Fibroblast of villous mesenchyme (primary cell): ENCODE measurements around the gene RPS6KA6. TPM values are rescaled to one million over a fixed set of nuclear protein-coding genes. Genes with fewer than 3 reads are reported as not detected.

Experiments used
- DNase-seq: peaks from one replicate; pipeline ENCODE4 v3.0.0-alpha.2; 2010; ENCODE audit warnings: low read depth
- H3K4me3 ChIP-seq: 2 replicates; pipeline ENCODE4 v1.5.1; 2011; ENCODE audit warnings: low read depth, mild to moderate bottlenecking, low read length
- CTCF ChIP-seq: IDR thresholded peaks from 2 replicates; pipeline ENCODE4 v1.5.1; 2012; ENCODE audit warnings: low read depth, mild to moderate bottlenecking, low read length; ENCODE audit not compliant: insufficient read depth
- total RNA-seq: library from RNA; depleted of rRNA; stranded (reverse); fragments of >200 nt; gene quantifications from 2 replicates; pipeline ENCODE4 v1.2.3, GENCODE V29; 2012

Gene RPS6KA6
- total RNA-seq: 7.4 and 16.8 TPM in 2 replicates

- peak; percentile 8 for DNase-seq
- H3K4me3 ChIP-seq: peak within 1 kb of the TSS; percentile 51
- no peak for TF ChIP-seq CTCF
These were observed at the start of gene RPS6KA6 for GRCh38 chrX:84187533-84188319. TSS of gene RPS6KA6 (minus strand) at chrX:84188199. CDS start at chrX:84187899, 300 bp downstream.

GRCh38 chrX:84224741-84225140, 36.7 kb upstream of the RPS6KA6 start:
- TF ChIP-seq CTCF: no peak
- H3K4me3 ChIP-seq: no peak overlapping the region
- DNase-seq: no peak

- no peak for TF ChIP-seq CTCF
- no peak for DNase-seq
- no peak overlapping the region for H3K4me3 ChIP-seq
These were observed 35.3 kb upstream of the RPS6KA6 start for GRCh38 chrX:84223261-84223660.

- H3K4me3 ChIP-seq: no peak overlapping the region
- DNase-seq: no peak
- no peak for TF ChIP-seq CTCF
These were observed 33.2 kb upstream of the RPS6KA6 start for GRCh38 chrX:84221181-84221580.

GRCh38 chrX:84219551-84219950, 31.6 kb upstream of the RPS6KA6 start:
- no peak for DNase-seq
- TF ChIP-seq CTCF: no peak

GRCh38 chrX:84218726-84219125, 30.7 kb upstream of the RPS6KA6 start:
- DNase-seq: no peak
- TF ChIP-seq CTCF: no peak
- no peak overlapping the region for H3K4me3 ChIP-seq

More at GRCh38 chrX:84219551-84219950, 31.6 kb upstream of the RPS6KA6 start:
- H3K4me3 ChIP-seq: no peak overlapping the region

- no peak overlapping the region for H3K4me3 ChIP-seq
- no peak for TF ChIP-seq CTCF
- no peak for DNase-seq
These were observed 28.9 kb upstream of the RPS6KA6 start for GRCh38 chrX:84216881-84217280.
